Sigmoid colon (tissue), 7 donors: Measurements from ENCODE around the gene RASSF8. TPM values are rescaled to one million over a fixed set of nuclear protein-coding genes. Genes with fewer than 3 reads are reported as not detected.

Source experiments
- DNase-seq: peaks from one replicate; pipeline ENCODE4 v3.0.0-alpha.2; 2019
- H3K27ac ChIP-seq, 4 donors: fragments of 200-600 bp; sonication (generic); one replicate each; pipeline ENCODE4 v1.5.1; 2016 to 2019; ENCODE audit warnings: mild to moderate bottlenecking in 1 of 4
- H3K27me3 ChIP-seq, 3 donors: fragments of 200-600 bp; sonication (generic); one replicate each; pipeline ENCODE4 v1.5.1; 2019; ENCODE audit warnings: mild to moderate bottlenecking in 1 of 3
- H3K36me3 ChIP-seq, 4 donors: fragments of 200-600 bp; sonication (generic); one replicate each; pipeline ENCODE4 v1.5.1; 2016 to 2019
- H3K4me1 ChIP-seq, 4 donors: fragments of 200-600 bp; sonication (generic); one replicate each; pipeline ENCODE4 v1.5.1; 2017 to 2019
- H3K4me3 ChIP-seq, 4 donors: fragments of 200-600 bp; sonication (generic); one replicate each; pipeline ENCODE4 v1.5.1; 2017 to 2019; ENCODE audit warnings: mild to moderate bottlenecking in 2 of 4, moderate library complexity in 1 of 4
- H3K9me3 ChIP-seq, 4 donors: fragments of 200-600 bp in 3 of 4; sonication (generic) in 3 of 4; one replicate each; pipeline versions ENCODE4 v1.5.1 to v1.6.1; 2013 to 2019
- CTCF ChIP-seq, 4 experiments: fragments of 450-650 bp in 3 of 4; fragments of 200-600 bp in 1 of 4; IDR thresholded peaks; one replicate each; pipeline ENCODE4 v1.5.1; 2016 to 2019; ENCODE audit warnings: antibody characterized with exemption in 4 of 4, mild to moderate bottlenecking in 3 of 4, moderate library complexity in 2 of 4
- EP300 ChIP-seq, 4 donors: sonication (generic); formaldehyde crosslinking; IDR thresholded peaks; one replicate each; pipeline ENCODE4 v1.6.1; 2017; ENCODE audit warnings: antibody characterized with exemption in 4 of 4
- POLR2A ChIP-seq, 2 donors: fragments of 450-650 bp; IDR thresholded peaks; one replicate each; pipeline ENCODE4 v1.6.1; 2016; ENCODE audit warnings: antibody characterized with exemption in 2 of 2, mild to moderate bottlenecking in 2 of 2, moderate library complexity in 2 of 2
- POLR2AphosphoS5 ChIP-seq, 4 donors: sonication (generic); formaldehyde crosslinking; IDR thresholded peaks; one replicate each; pipeline ENCODE4 v1.6.1; 2017; ENCODE audit warnings: antibody characterized with exemption in 4 of 4
- WGBS, 2 donors: extraction: QIAGEN DNeasy Blood & Tissue Kit; methylation state at CpG; one replicate each; pipeline ENCODE4 v1.1.7; 2013; 5-methylcytosine and 5-hydroxymethylcytosine counted together
- intact Hi-C: fragments of 100-400 bp; cut with DNase I; formaldehyde crosslinking; loops from one replicate; pipeline ENCODE4 v1.15.1; 2023
- polyA plus RNA-seq, 3 donors: library from polyadenylated mRNA; stranded (reverse); fragments of 200-250 nt; gene quantifications; one replicate each; pipeline ENCODE4 v1.2.3, GENCODE V29; 2013
- total RNA-seq, 4 donors: library from RNA; depleted of rRNA; stranded (reverse); fragments of >200 nt; gene quantifications; one replicate each; pipeline ENCODE4 v1.1.0, GENCODE V29; 2016
- donor health status: healthy with polysubstance abuse.
- donor health status: Bipolar disorder and iron deficiency.
- donor health status: healthy.

The RASSF8 gene
- total and polyA plus RNA-seq, 7 donors, result 0.92 to 109 (median 74.0) TPM

GRCh38 chr12:26043135-26044006, 84.9 kb downstream of the RASSF8 start:
- no peaks in the 10 kb centered on the region for H3K36me3 ChIP-seq
- DNase-seq, result no peak
- H3K9me3 ChIP-seq, result no peaks in the 10 kb centered on the region
- no peak overlapping the region for H3K4me3 ChIP-seq
- 35 to 71% methylated on average over 10 of the region's 10 CpGs for WGBS, 2 donors
- H3K27me3 ChIP-seq, result no peaks in the 10 kb centered on the region
- peaks cover 0 to 60% (median 55%) of the 10 kb centered on the region in 4 donors for H3K4me1 ChIP-seq
- H3K27ac ChIP-seq, result no peak overlapping the region
- TF ChIP-seq POLR2A (IDR thresholded peaks at IDR 0.05) (no peak), EP300 (IDR thresholded peaks at IDR 0.05) (no peak), CTCF (IDR thresholded peaks at IDR 0.05) (no peak), POLR2AphosphoS5 (IDR thresholded peaks at IDR 0.05) (no peak)
- intact Hi-C loops, result no loop called here

- no peak for DNase-seq
- no peaks in the 10 kb centered on the region for H3K36me3 ChIP-seq
- H3K9me3 ChIP-seq, result no peaks in the 10 kb centered on the region
- TF ChIP-seq POLR2AphosphoS5 (IDR thresholded peaks at IDR 0.05) (no peak), POLR2A (IDR thresholded peaks at IDR 0.05) (no peak), EP300 (IDR thresholded peaks at IDR 0.05) (no peak), CTCF (IDR thresholded peaks at IDR 0.05) (no peak)
- intact Hi-C loops, result no loop called here
- H3K27me3 ChIP-seq, result no peaks in the 10 kb centered on the region
- no peak overlapping the region for H3K27ac ChIP-seq
- no peak overlapping the region for H3K4me3 ChIP-seq
- peaks cover 0 to 57% (median 50%) of the 10 kb centered on the region in 4 donors for H3K4me1 ChIP-seq
Observed at GRCh38 chr12:26044007-26044394, 85.5 kb downstream of the RASSF8 start.

GRCh38 chr12:26044592-26044991, 86.1 kb downstream of the RASSF8 start:
- peaks cover 0 to 57% (median 46%) of the 10 kb centered on the region in 4 donors for H3K4me1 ChIP-seq

GRCh38 chr12:26046203-26046602, 87.7 kb downstream of the RASSF8 start:
- peaks cover 0 to 57% (median 46%) of the 10 kb centered on the region in 4 donors for H3K4me1 ChIP-seq
- H3K4me3 ChIP-seq, result no peak overlapping the region
- H3K9me3 ChIP-seq, result no peaks in the 10 kb centered on the region
- intact Hi-C loops, result no loop called here
- H3K36me3 ChIP-seq, result no peaks in the 10 kb centered on the region
- DNase-seq, result no peak
- TF ChIP-seq POLR2AphosphoS5 (IDR thresholded peaks at IDR 0.05), result no peak
- no peak for TF ChIP-seq CTCF (IDR thresholded peaks at IDR 0.05)
- TF ChIP-seq EP300 (IDR thresholded peaks at IDR 0.05), result no peak
- no peak for TF ChIP-seq POLR2A (IDR thresholded peaks at IDR 0.05)
- no peaks in the 10 kb centered on the region for H3K27me3 ChIP-seq
- H3K27ac ChIP-seq, result no peak overlapping the region

More at GRCh38 chr12:26044592-26044991, 86.1 kb downstream of the RASSF8 start:
- 90 to 92% methylated on average over 1 of the region's 1 CpG for WGBS, 2 donors
- Histone ChIP-seq H3K36me3 (no peaks in the 10 kb centered on the region), H3K4me3 (no peak overlapping the region), H3K27me3 (no peaks in the 10 kb centered on the region), H3K9me3 (no peaks in the 10 kb centered on the region), H3K27ac (no peak overlapping the region)
- DNase-seq, result no peak
- no peak for TF ChIP-seq POLR2AphosphoS5 (IDR thresholded peaks at IDR 0.05)
- no peak for TF ChIP-seq POLR2A (IDR thresholded peaks at IDR 0.05)
- no peak for TF ChIP-seq CTCF (IDR thresholded peaks at IDR 0.05)
- no peak for TF ChIP-seq EP300 (IDR thresholded peaks at IDR 0.05)
- intact Hi-C loops, result no loop called here
